NT2/D1 (cell line): ENCODE results near the gene PTPN14.

Source experiments
- SUZ12 ChIP-seq: IDR thresholded peaks from 2 replicates; pipeline ENCODE4 v1.6.1; 2011; ENCODE audit not compliant: insufficient read length, insufficient read depth; ENCODE audit errors: extremely low read depth
- YY1 ChIP-seq: IDR thresholded peaks from 2 replicates; pipeline ENCODE4 v1.6.1; 2011; ENCODE audit not compliant: insufficient read length, insufficient read depth

- no peak for TF ChIP-seq SUZ12
- TF ChIP-seq YY1: no peak
Measured at GRCh38 chr1:214445831-214446614, 105.4 kb downstream of the PTPN14 start.
